H9 (cell line): ENCODE measurements around the gene OTOS. TPM values are rescaled to one million over a fixed set of nuclear protein-coding genes. Genes with fewer than 3 reads are reported as not detected.

Experiments
- DNase-seq: peaks from one replicate; pipeline ENCODE4 v3.0.0-alpha.2; 2017
- H2AFZ ChIP-seq: one replicate; pipeline ENCODE4 v1.6.1; 2013; ENCODE audit warnings: mild to moderate bottlenecking, low read length, control low read depth, moderate library complexity
- H2AK5ac ChIP-seq: 2 replicates; pipeline ENCODE4 v1.6.1; 2013; ENCODE audit warnings: low read length, control low read depth, mixed read lengths; ENCODE audit not compliant: insufficient read length
- H2BK120ac ChIP-seq: one replicate; pipeline ENCODE4 v1.6.1; 2013; ENCODE audit warnings: low read depth, mild to moderate bottlenecking, low read length, control low read depth, inconsistent platforms; ENCODE audit not compliant: poor library complexity, severe bottlenecking
- H2BK12ac ChIP-seq: 2 replicates; pipeline ENCODE4 v1.6.1; 2013; ENCODE audit warnings: low read length, control low read depth, mixed read lengths, low read depth; ENCODE audit not compliant: insufficient read length
- H2BK15ac ChIP-seq: 2 replicates; pipeline ENCODE4 v1.6.1; 2013; ENCODE audit warnings: low read depth, low read length, control low read depth
- H2BK20ac ChIP-seq: one replicate; pipeline ENCODE4 v1.6.1; 2013; ENCODE audit warnings: low read depth, mild to moderate bottlenecking, low read length, control low read depth, inconsistent platforms; ENCODE audit not compliant: poor library complexity, severe bottlenecking
- H2BK5ac ChIP-seq: 2 replicates; pipeline ENCODE4 v1.6.1; 2013; ENCODE audit warnings: low read length, control low read depth, mixed read lengths; ENCODE audit not compliant: insufficient read length
- H3K14ac ChIP-seq: 2 replicates; pipeline ENCODE4 v1.6.1; 2013; ENCODE audit warnings: low read length, control low read depth; ENCODE audit not compliant: insufficient read depth
- H3K18ac ChIP-seq: 2 replicates; pipeline ENCODE4 v1.6.1; 2013; ENCODE audit warnings: low read depth, mild to moderate bottlenecking, mixed read lengths, low read length, control low read depth; ENCODE audit not compliant: insufficient read length
- H3K23ac ChIP-seq: 2 replicates; pipeline ENCODE4 v1.6.1; 2013; ENCODE audit warnings: low read length, control low read depth, mixed read lengths, low read depth; ENCODE audit not compliant: insufficient read length
- H3K23me2 ChIP-seq: 2 replicates; pipeline ENCODE4 v1.6.1; 2013; ENCODE audit warnings: low read depth, mild to moderate bottlenecking, mixed read lengths, low read length, control low read depth; ENCODE audit not compliant: insufficient read length, poor library complexity, severe bottlenecking
- H3K27ac ChIP-seq: 2 replicates; pipeline ENCODE4 v1.5.1; 2013; ENCODE audit warnings: low read length, control low read depth, mixed read lengths, low read depth; ENCODE audit not compliant: insufficient read length
- H3K27me3 ChIP-seq: 2 replicates; pipeline ENCODE4 v1.6.1; 2013; ENCODE audit warnings: low read length, control low read depth, inconsistent platforms; ENCODE audit not compliant: insufficient read depth
- H3K4ac ChIP-seq: 2 replicates; pipeline ENCODE4 v1.6.1; 2013; ENCODE audit warnings: low read depth, mild to moderate bottlenecking, control low read depth, inconsistent platforms, low read length, moderate library complexity
- H3K4me1 ChIP-seq: 2 replicates; pipeline ENCODE4 v1.6.1; 2013; ENCODE audit warnings: low read length, control low read depth, inconsistent platforms; ENCODE audit not compliant: insufficient read depth
- H3K4me2 ChIP-seq: 2 replicates; pipeline ENCODE4 v1.6.1; 2013; ENCODE audit warnings: low read length, control low read depth, mixed read lengths; ENCODE audit not compliant: insufficient read length, insufficient read depth
- H3K56ac ChIP-seq: 2 replicates; pipeline ENCODE4 v1.6.1; 2013; ENCODE audit warnings: low read depth, mild to moderate bottlenecking, mixed read lengths, low read length, control low read depth; ENCODE audit not compliant: insufficient read length
- H3K79me1 ChIP-seq: 2 replicates; pipeline ENCODE4 v1.6.1; 2013; ENCODE audit warnings: low read depth, mild to moderate bottlenecking, moderate library complexity, low read length, control low read depth, inconsistent platforms; ENCODE audit not compliant: insufficient read depth, poor library complexity, severe bottlenecking
- H3K79me2 ChIP-seq: 2 replicates; pipeline ENCODE4 v1.6.1; 2013; ENCODE audit warnings: low read length, control low read depth, inconsistent platforms; ENCODE audit not compliant: insufficient read depth
- H3K9ac ChIP-seq: 2 replicates; pipeline ENCODE4 v1.6.1; 2013; ENCODE audit warnings: low read length, control low read depth, mixed read lengths; ENCODE audit not compliant: insufficient read length; ENCODE audit errors: extremely low read depth
- H3K9me3 ChIP-seq: one replicate; pipeline ENCODE4 v1.6.1; 2013; ENCODE audit warnings: low read depth, low read length, inconsistent platforms; ENCODE audit not compliant: control insufficient read depth
- H3T11ph ChIP-seq: one replicate; pipeline ENCODE4 v1.6.1; 2013; ENCODE audit warnings: mild to moderate bottlenecking, low read length, control low read depth, inconsistent platforms
- H4K20me1 ChIP-seq: one replicate; pipeline ENCODE4 v1.6.1; 2013; ENCODE audit not compliant: control insufficient read depth, insufficient read length, insufficient read depth
- H4K5ac ChIP-seq: 2 replicates; pipeline ENCODE4 v1.6.1; 2013; ENCODE audit warnings: low read depth, mild to moderate bottlenecking, mixed read lengths, low read length, control low read depth; ENCODE audit not compliant: insufficient read length
- H4K8ac ChIP-seq: replicated peaks from 2 replicates; pipeline ENCODE4 v1.6.1; 2013; ENCODE audit warnings: low read length, control low read depth, mixed read lengths, low read depth; ENCODE audit not compliant: insufficient read length
- H4K91ac ChIP-seq: 2 replicates; pipeline ENCODE4 v1.6.1; 2013; ENCODE audit warnings: low read depth, mild to moderate bottlenecking, moderate library complexity, mixed read lengths, low read length, control low read depth; ENCODE audit not compliant: insufficient read length
- H3K27ac Mint-ChIP-seq, 3 experiments: 2 replicates in 2 of 3; 3 replicates in 1 of 3; pipeline ENCODE4 v1.8.0; 2020 to 2021; ENCODE audit warnings: mixed read lengths in 3 of 3, mild to moderate bottlenecking in 1 of 3, moderate library complexity in 1 of 3
- H3K27me3 Mint-ChIP-seq: 2 replicates; pipeline ENCODE4 v1.8.0; 2021; ENCODE audit warnings: low read depth, mild to moderate bottlenecking, moderate library complexity, mixed read lengths
- H3K36me3 Mint-ChIP-seq, 3 experiments: 2 replicates in 2 of 3; 3 replicates in 1 of 3; pipeline ENCODE4 v1.8.0; 2020 to 2021; ENCODE audit warnings: low read depth in 3 of 3, mixed read lengths in 3 of 3; ENCODE audit not compliant: insufficient read depth in 1 of 3
- H3K4me1 Mint-ChIP-seq, 2 experiments: 2 replicates each; pipeline ENCODE4 v1.8.0; 2020; ENCODE audit warnings: mixed read lengths in 2 of 2
- H3K4me3 Mint-ChIP-seq, 2 experiments: 2 replicates in 1 of 2; 3 replicates in 1 of 2; pipeline ENCODE4 v1.8.0; 2020 to 2021; ENCODE audit warnings: mild to moderate bottlenecking in 2 of 2, mixed read lengths in 2 of 2, moderate library complexity in 1 of 2
- H3K9me3 Mint-ChIP-seq, 2 experiments: 2 replicates in 1 of 2; 3 replicates in 1 of 2; pipeline ENCODE4 v1.8.0; 2020; ENCODE audit warnings: mild to moderate bottlenecking in 2 of 2, mixed read lengths in 2 of 2, moderate library complexity in 1 of 2
- WGBS: extraction: QIAGEN DNeasy Blood & Tissue Kit; methylation state at CpG from one replicate; pipeline ENCODE4 v1.1.7; 2013; ENCODE audit warnings: missing lambda C conversion rate, low lambda C conversion rate, mixed read lengths; ENCODE audit not compliant: insufficient read length; ENCODE audit errors: extremely low coverage; 5-methylcytosine and 5-hydroxymethylcytosine counted together
- total RNA-seq: library from RNA; stranded (reverse); gene quantifications from 2 replicates; pipeline ENCODE4 v1.2.1, GENCODE V29; 2021
- TF ChIP-seq, protein P1 (sequence below): fragments of 200-600 bp; sonication (generic); conservative IDR thresholded peaks from 3 replicates; pipeline ENCODE4 v1.8.0; 2021; ENCODE audit warnings: antibody characterized with exemption, mild to moderate bottlenecking

Gene OTOS
- total RNA-seq, 1 experiment from 2014 or later: not detected

DNA sequence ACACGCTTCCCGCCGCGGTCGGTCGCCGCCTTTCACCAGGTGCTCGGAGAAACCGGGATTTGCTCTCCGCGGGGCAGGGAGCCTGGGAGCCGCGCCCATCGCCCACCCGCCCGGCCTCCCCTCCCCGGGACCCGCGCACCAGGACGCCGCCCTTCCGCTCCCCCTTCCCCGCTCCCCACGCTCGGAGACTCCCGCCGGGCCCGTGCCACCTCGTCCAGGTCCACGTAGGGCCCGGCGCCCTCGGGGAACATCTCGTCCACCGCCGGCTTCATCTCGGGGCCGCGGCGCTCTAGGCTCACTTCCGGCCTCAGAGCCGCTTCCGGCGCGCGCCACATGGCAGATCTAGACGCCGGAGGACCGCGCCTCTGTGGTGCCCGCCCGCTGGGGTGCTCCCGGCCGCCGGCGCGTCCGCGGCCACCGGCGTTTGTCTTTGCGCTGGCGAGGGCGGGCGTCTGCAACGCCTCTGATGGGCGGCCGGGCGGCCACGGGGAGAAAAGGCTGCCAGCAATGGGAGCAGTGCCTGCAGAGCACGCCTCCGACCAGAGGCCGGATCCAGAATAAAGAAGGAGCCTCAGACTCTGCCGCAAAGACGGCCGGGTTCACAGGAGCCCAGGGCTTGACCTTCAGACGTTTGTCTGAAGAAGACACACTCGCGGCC lies 4.3 kb downstream of the OTOS start, which contains the start of gene COPS9:
COPS9 (minus strand) TSS at position 293 of the 658 bp plus-strand sequence; CDS start at position 272, 21 bp downstream.
- Histone ChIP-seq H4K20me1 (no peaks in the 10 kb centered on the region), H3K4me1 (no peaks in the 10 kb centered on the region; the same call in 1 of the 2 replicates), H3K18ac (no peak within 1 kb of the TSS), H4K5ac (no peak within 1 kb of the TSS), H4K8ac (no peak within 1 kb of the TSS), H3K9me3 (no peaks in the 10 kb centered on the region), H2BK12ac (no peak within 1 kb of the TSS), H3K14ac (peak within 1 kb of the TSS; percentile 74), H3K27me3 (no peaks in the 10 kb centered on the region; the same call in 1 of the 2 replicates), H3K23me2 (peaks cover 7% of the 10 kb centered on the region), H3K4me2 (peak within 1 kb of the TSS; percentile 92), H3K27ac (no peak within 1 kb of the TSS), H2BK20ac (no peak within 1 kb of the TSS), H3K4ac (no peak within 1 kb of the TSS), H3K9ac (peak within 1 kb of the TSS; percentile 60), H2AFZ (no peak within 1 kb of the TSS), H3K79me1 (no peaks in the 10 kb centered on the region), H2BK5ac (no peak within 1 kb of the TSS), H3T11ph (no peak within 1 kb of the TSS), H2BK120ac (no peak within 1 kb of the TSS), H2BK15ac (no peak within 1 kb of the TSS), H3K56ac (no peak within 1 kb of the TSS), H4K91ac (no peak within 1 kb of the TSS), H3K23ac (no peak within 1 kb of the TSS), H3K79me2 (peaks cover 13% of the 10 kb centered on the region; the same call in 1 of the 2 replicates), H2AK5ac (no peak within 1 kb of the TSS)
- H3K9me3 Mint-ChIP-seq: no peaks in the 10 kb centered on the region
- no CpG with 5 or more reads among the region's 79 CpGs for WGBS
- H3K27me3 Mint-ChIP-seq: peaks cover 18% of the 10 kb centered on the region
- H3K27ac Mint-ChIP-seq: peak within 1 kb of the TSS in 2 of 3 experiments; percentile 85 to 92; a peak in 4 of 7 replicates
- TF ChIP-seq, protein P1, sequence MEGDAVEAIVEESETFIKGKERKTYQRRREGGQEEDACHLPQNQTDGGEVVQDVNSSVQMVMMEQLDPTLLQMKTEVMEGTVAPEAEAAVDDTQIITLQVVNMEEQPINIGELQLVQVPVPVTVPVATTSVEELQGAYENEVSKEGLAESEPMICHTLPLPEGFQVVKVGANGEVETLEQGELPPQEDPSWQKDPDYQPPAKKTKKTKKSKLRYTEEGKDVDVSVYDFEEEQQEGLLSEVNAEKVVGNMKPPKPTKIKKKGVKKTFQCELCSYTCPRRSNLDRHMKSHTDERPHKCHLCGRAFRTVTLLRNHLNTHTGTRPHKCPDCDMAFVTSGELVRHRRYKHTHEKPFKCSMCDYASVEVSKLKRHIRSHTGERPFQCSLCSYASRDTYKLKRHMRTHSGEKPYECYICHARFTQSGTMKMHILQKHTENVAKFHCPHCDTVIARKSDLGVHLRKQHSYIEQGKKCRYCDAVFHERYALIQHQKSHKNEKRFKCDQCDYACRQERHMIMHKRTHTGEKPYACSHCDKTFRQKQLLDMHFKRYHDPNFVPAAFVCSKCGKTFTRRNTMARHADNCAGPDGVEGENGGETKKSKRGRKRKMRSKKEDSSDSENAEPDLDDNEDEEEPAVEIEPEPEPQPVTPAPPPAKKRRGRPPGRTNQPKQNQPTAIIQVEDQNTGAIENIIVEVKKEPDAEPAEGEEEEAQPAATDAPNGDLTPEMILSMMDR: no peak
- peaks cover 22 to 35% of the 10 kb centered on the region in 2 experiments for H3K4me1 Mint-ChIP-seq
- peak; percentile 85 for DNase-seq
- H3K4me3 Mint-ChIP-seq: peak within 1 kb of the TSS; percentile 95 to 98
- peaks cover 13 to 29% (median 28%) of the 10 kb centered on the region in 3 experiments for H3K36me3 Mint-ChIP-seq
